Gastrocnemius medialis (tissue), 4 donors: ENCODE measurements around the gene CPLANE2. TPM values are rescaled to one million over a fixed set of nuclear protein-coding genes. Genes with fewer than 3 reads are reported as not detected.

Source experiments
- ATAC-seq, 2 donors: fragments of 150-250 bp; one replicate each; pipeline ENCODE4 v1.9.1; 2016
- DNase-seq, 2 donors: peaks; one replicate each; pipeline ENCODE4 v3.0.0-alpha.2; 2019
- H3K27ac ChIP-seq, 4 donors: fragments of 200-600 bp; sonication (generic); 1 replicate in 1 of 4; 2 replicates in 3 of 4; pipeline ENCODE4 v1.5.1; 2016 to 2018; ENCODE audit warnings: mild to moderate bottlenecking in 2 of 4, moderate library complexity in 1 of 4
- H3K27me3 ChIP-seq, 3 donors: fragments of 200-600 bp; sonication (generic) in 2 of 3; 1 replicate in 1 of 3; 2 replicates in 2 of 3; pipeline versions ENCODE4 v1.5.1 to v1.6.0; 2016 to 2019; ENCODE audit warnings: mild to moderate bottlenecking in 1 of 3, moderate library complexity in 1 of 3
- H3K36me3 ChIP-seq, 2 donors: fragments of 200-600 bp; sonication (generic) in 1 of 2; one replicate each; pipeline ENCODE4 v1.5.1; 2017 to 2018
- H3K4me1 ChIP-seq, 2 donors: fragments of 200-600 bp; sonication (generic) in 1 of 2; one replicate each; pipeline ENCODE4 v1.5.1; 2016 to 2017; ENCODE audit warnings: mild to moderate bottlenecking in 2 of 2
- H3K4me3 ChIP-seq, 4 donors: fragments of 200-600 bp; sonication (generic) in 3 of 4; 1 replicate in 1 of 4; 2 replicates in 3 of 4; pipeline ENCODE4 v1.5.1; 2016 to 2019; ENCODE audit warnings: mild to moderate bottlenecking in 2 of 4
- H3K9me3 ChIP-seq, 3 donors: fragments of 200-600 bp; sonication (generic) in 2 of 3; 1 replicate in 1 of 3; 2 replicates in 2 of 3; pipeline ENCODE4 v1.5.1; 2016 to 2019
- CTCF ChIP-seq, 5 experiments: fragments of 450-650 bp in 3 of 5; fragments of 200-600 bp in 2 of 5; sonication (generic) in 2 of 5; IDR thresholded peaks in 4 of 5; conservative IDR thresholded peaks in 1 of 5; 1 replicate in 4 of 5; 2 replicates in 1 of 5; pipeline ENCODE4 v1.5.1; 2016 to 2019; ENCODE audit warnings: antibody characterized with exemption in 5 of 5, mild to moderate bottlenecking in 3 of 5, moderate library complexity in 3 of 5
- POLR2A ChIP-seq, 2 donors: fragments of 450-650 bp; IDR thresholded peaks; one replicate each; pipeline ENCODE4 v1.6.1; 2017; ENCODE audit warnings: antibody characterized with exemption in 2 of 2, mild to moderate bottlenecking in 2 of 2, moderate library complexity in 2 of 2
- in situ Hi-C, 4 donors: fragments of 200-750 bp; cut with MboI; loops; one replicate each; pipeline versions ENCODE4 v1.15.0 to v1.8.0; 2017; ENCODE audit warnings: low sequenced_read_pairs in 4 of 4
- intact Hi-C: fragments of 100-400 bp; cut with DNase I; formaldehyde crosslinking; loops from one replicate; pipeline ENCODE4 v1.15.1; 2023; ENCODE audit warnings: low total_unique reads
- total RNA-seq, 4 donors: library from RNA; depleted of rRNA; stranded (reverse); fragments of >200 nt; gene quantifications; one replicate each; pipeline versions ENCODE4 v1.1.0 to v1.2.3, GENCODE V29; 2016

Gene CPLANE2
- total RNA-seq, 4 donors from 2014 or later = 0.46 to 6.3 (median 3.1) TPM

- intact Hi-C loops = loop anchor here (1.0 to 5.0 kb wide), 4 partner anchors 54 to 174 kb away; no protein-coding TSS in a partner anchor
These were observed 49.1 kb downstream of the CPLANE2 start for GRCh38 chr1:16187748-16188401.

GRCh38 chr1:16186655-16187235 lies 50.2 kb downstream of the CPLANE2 start:
- Histone ChIP-seq H3K27ac (no peak overlapping the region), H3K4me1 (peaks cover 5 to 7% of the 10 kb centered on the region in 2 donors), H3K36me3 (no peaks in the 10 kb centered on the region), H3K4me3 (no peak overlapping the region), H3K9me3 (no peaks in the 10 kb centered on the region), H3K27me3 (peaks cover 0 to 5% (median 4%) of the 10 kb centered on the region in 3 donors)
- TF ChIP-seq POLR2A (IDR thresholded peaks at IDR 0.05) (no peak), CTCF (IDR thresholded peaks at IDR 0.05 in 4 of 5, conservative IDR thresholded peaks at IDR 0.05 in 1 of 5) (no peak)
- in situ Hi-C loops = loop anchor here (5.0 to 10.0 kb wide), 3 partner anchors 104 to 112 kb away; partner anchors contain the start of gene FAM131C (in 1 of the 4)
- DNase-seq (no peak), ATAC-seq (no peak)
- intact Hi-C loops = loop anchor here (1.0 to 5.0 kb wide), 3 partner anchors 56 to 176 kb away; no protein-coding TSS in a partner anchor

More at GRCh38 chr1:16187748-16188401, 49.1 kb downstream of the CPLANE2 start:
- ATAC-seq = peak; percentile 24 to 67
- Histone ChIP-seq H3K36me3 (no peaks in the 10 kb centered on the region), H3K4me3 (no peak overlapping the region), H3K9me3 (no peaks in the 10 kb centered on the region), H3K27ac (no peak overlapping the region), H3K27me3 (peaks cover 0 to 5% (median 4%) of the 10 kb centered on the region in 3 donors), H3K4me1 (no peaks in the 10 kb centered on the region)
- TF ChIP-seq POLR2A (IDR thresholded peaks at IDR 0.05) (no peak), CTCF (IDR thresholded peaks at IDR 0.05 in 4 of 5, conservative IDR thresholded peaks at IDR 0.05 in 1 of 5) (peak; percentile 87 to 98 (median 95))
- DNase-seq = peak in 1 of 2 donors; percentile 50
- in situ Hi-C loops = loop anchor here (5.0 to 10.0 kb wide), 3 partner anchors 106 to 113 kb away; partner anchors contain the start of gene FAM131C (in 1 of the 4)

DNA sequence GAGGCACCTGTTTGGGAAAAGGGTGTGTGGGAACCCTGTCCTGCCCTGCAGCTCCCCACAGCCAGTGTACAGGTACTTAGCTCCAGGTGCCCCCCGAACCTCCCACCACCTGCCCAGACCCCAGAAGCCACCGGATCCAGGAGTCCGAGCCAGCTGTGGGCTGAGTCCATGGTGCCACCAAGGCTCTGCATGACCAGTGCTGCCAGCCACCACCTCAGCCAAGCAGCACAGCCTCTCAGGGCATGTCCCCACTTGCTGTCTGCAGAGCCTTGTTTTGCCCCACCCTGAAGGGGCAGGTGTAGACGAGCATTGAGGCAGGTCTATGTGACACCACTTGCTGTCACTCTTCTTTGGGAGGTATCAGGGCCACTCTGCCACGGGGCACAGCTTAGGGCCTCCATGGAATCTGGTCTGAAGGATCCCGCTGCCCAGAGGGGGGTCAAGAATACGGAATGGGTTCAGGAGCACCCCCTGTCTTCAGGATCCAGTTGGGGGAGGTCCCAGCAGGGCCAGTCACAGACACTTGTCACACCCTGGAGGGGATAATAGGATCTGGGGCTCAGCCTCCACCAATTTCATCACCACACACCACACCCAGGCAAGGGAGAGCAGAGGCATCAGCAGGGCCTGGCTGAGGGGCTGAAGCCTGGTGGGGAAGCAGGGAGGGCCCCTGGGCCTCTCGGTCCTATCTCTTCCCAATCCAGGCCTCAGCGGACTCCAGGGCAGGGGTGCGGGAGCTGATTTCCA lies 52.3 kb downstream of the CPLANE2 start:
- DNase-seq (no peak), ATAC-seq (no peak)
- Histone ChIP-seq H3K4me3 (no peak overlapping the region), H3K36me3 (no peaks in the 10 kb centered on the region), H3K9me3 (no peaks in the 10 kb centered on the region), H3K27me3 (peaks cover 0 to 5% (median 0%) of the 10 kb centered on the region in 3 donors), H3K4me1 (peaks cover 9 to 13% of the 10 kb centered on the region in 2 donors), H3K27ac (no peak overlapping the region)
- no peak for TF ChIP-seq CTCF (IDR thresholded peaks at IDR 0.05 in 4 of 5, conservative IDR thresholded peaks at IDR 0.05 in 1 of 5)
- TF ChIP-seq POLR2A (IDR thresholded peaks at IDR 0.05) = no peak
- in situ Hi-C loops (loop anchor here (5.0 to 10.0 kb wide), 3 partner anchors 102 to 110 kb away; partner anchors contain the start of gene FAM131C (in 1 of the 4)), intact Hi-C loops (loop anchor here (5.0 kb wide), 3 partner anchors 37 to 178 kb away; no protein-coding TSS in a partner anchor)

DNA sequence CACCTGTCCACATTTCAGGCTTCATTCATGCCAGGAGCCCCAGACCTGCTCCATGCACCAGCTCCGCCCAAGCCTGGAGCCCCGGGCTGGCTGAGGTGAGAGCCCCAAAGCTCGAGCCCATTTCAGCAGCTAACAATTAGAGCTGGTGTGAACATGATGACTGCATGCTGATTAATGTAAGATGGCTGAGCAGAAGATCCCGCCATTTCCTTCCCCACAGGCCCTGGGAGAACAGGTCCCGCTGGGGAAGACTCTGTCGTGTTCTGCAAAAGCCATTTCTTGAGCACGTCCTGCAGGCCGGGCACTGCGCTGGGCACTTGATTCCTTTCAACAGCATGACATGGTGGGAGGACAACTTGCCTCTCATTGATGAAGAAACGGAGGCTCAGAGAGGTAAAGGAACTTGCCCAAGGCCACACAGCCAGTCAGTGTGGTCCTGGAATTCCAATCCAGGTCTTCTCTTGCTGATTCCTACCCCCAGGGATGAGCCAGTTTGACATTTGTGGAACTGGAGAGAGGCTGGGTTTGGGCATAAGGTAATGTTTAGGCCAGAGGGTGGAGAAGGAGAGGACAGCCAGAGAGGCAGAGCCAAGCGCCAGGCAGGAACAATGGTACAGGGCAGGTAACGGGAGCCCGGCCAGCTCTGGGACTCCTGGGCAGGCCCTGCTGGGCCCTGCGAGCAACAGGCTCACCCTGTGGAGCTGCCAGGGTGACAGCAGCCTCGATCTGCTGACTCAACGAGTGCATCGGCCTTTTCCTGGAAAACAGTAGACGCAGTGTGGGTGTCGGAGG lies 53.0 kb downstream of the CPLANE2 start:
- ATAC-seq = no peak
- H3K4me3 ChIP-seq = no peak overlapping the region
- no peaks in the 10 kb centered on the region for H3K9me3 ChIP-seq
- DNase-seq = no peak
- intact Hi-C loops (loop anchor here (2.0 to 5.0 kb wide), 2 partner anchors 27 to 37 kb away; partner anchors contain the start of gene EPHA2), in situ Hi-C loops (loop anchor here in 1 of 4 donors (10.0 kb wide), 1 partner anchor 109 kb away; the partner anchor contains the start of gene FAM131C)
- H3K4me1 ChIP-seq = peaks cover 9 to 13% of the 10 kb centered on the region in 2 donors
- peaks cover 0 to under 1% (median 0%) of the 10 kb centered on the region in 3 donors for H3K27me3 ChIP-seq
- TF ChIP-seq POLR2A (IDR thresholded peaks at IDR 0.05) (no peak), CTCF (IDR thresholded peaks at IDR 0.05 in 4 of 5, conservative IDR thresholded peaks at IDR 0.05 in 1 of 5) (no peak)
- H3K36me3 ChIP-seq = no peaks in the 10 kb centered on the region
- H3K27ac ChIP-seq = peak overlapping the region; percentile 23 to 41 (median 27)
